ENCODE measurements around the gene DROSHA. TPM values are rescaled to one million over a fixed set of nuclear protein-coding genes. Genes with fewer than 3 reads are reported as not detected.

DROSHA gene
- total and polyA plus RNA-seq, 2 of the 4 experiments (the other 2 are of a cell fraction): 36.4 to 36.5 TPM

- Histone ChIP-seq H4K20me1 (ENCODE audit: insufficient read depth, low read length) (peaks cover 4% of the 10 kb centered on the region), H3K9me3 (ENCODE audit: control insufficient read depth, insufficient read depth, low read length) (no peaks in the 10 kb centered on the region), H2AK9ac (replicated peaks; ENCODE audit: low read depth, low read length, poor library complexity) (peak overlapping the region; percentile 30), H3K4me2 (ENCODE audit: low read depth, low read length) (peak overlapping the region; percentile 93), H2AFZ (replicated peaks; ENCODE audit: low read length, poor library complexity) (no peak overlapping the region), H3K18ac (ENCODE audit: low read depth, low read length) (no peak overlapping the region), H3K36me3 (ENCODE audit: control insufficient read depth, insufficient read depth, low read length) (peaks cover 26% of the 10 kb centered on the region), H3K9ac (ENCODE audit: low read depth, low read length) (peak overlapping the region; percentile 87; the same call in 1 of the 2 replicates), H3K79me1 (ENCODE audit: low read depth in 1 of 2, low read length in 2 of 2) (peaks cover 53 to 66% of the 10 kb centered on the region in 2 experiments), H2BK120ac (ENCODE audit: low read depth, low read length) (no peak overlapping the region), H3K4ac (ENCODE audit: low read depth, low read length) (no peak overlapping the region), H3K4me3 (ENCODE audit: insufficient read depth, low read depth, low read length) (peak overlapping the region; percentile 62), H3K14ac (replicated peaks; ENCODE audit: low read depth, low read length) (0 out of 2 replicates have a peak overlapping the region, but pooled peaks have one; percentile 46), H4K5ac (ENCODE audit: low read depth, low read length) (no peak overlapping the region), H3K23ac (ENCODE audit: low read depth, low read length) (peak overlapping the region; percentile 3; the same call in 1 of the 2 replicates), H3K27me3 (ENCODE audit: control insufficient read depth, insufficient read depth, low read length) (no peaks in the 10 kb centered on the region), H2BK15ac (ENCODE audit: low read depth, low read length) (no peak overlapping the region), H4K91ac (ENCODE audit: insufficient read depth, low read depth, low read length) (no peak overlapping the region), H3K56ac (ENCODE audit: extremely low read depth, insufficient read depth, low read length) (0 out of 2 replicates have a peak overlapping the region, but pooled peaks have one; percentile 14), H4K8ac (ENCODE audit: low read depth in 2 of 2, low read length in 2 of 2) (peak overlapping the region in 1 of 2 experiments; percentile 62; a peak in 2 of 4 replicates), H2AK5ac (ENCODE audit: low read depth, low read length) (peak overlapping the region; percentile 72; the same call in 1 of the 2 replicates), H2BK20ac (ENCODE audit: low read depth, low read length) (no peak overlapping the region), H3K9me1 (ENCODE audit: insufficient read depth, low read length) (peaks cover 10% of the 10 kb centered on the region; the same call in 1 of the 2 replicates), H2BK5ac (ENCODE audit: low read depth, low read length, poor library complexity, severe bottlenecking) (no peak overlapping the region), H3K4me1 (ENCODE audit: control insufficient read depth, insufficient read depth, low read length) (peaks cover 4% of the 10 kb centered on the region), H3K27ac (ENCODE audit: insufficient read depth, low read length) (no peak overlapping the region)
- ChIA-PET CTCF (interaction anchor here (1.2 kb wide), 1 partner anchor 12 kb away, joined by 3 read pairs; no protein-coding TSS in a partner anchor), POLR2A (ENCODE audit: unreplicated experiment) (no interaction called here)
- DNase-seq (no peak), ATAC-seq (ENCODE audit: low read depth) (no peak)
- in situ Hi-C loops (cut with MboI; ENCODE audit: low sequenced_read_pairs): no loop called here
- no CpG with 5 or more reads among the region's 9 CpGs for WGBS, 2 experiments (ENCODE audit: extremely low coverage in 2 of 2, insufficient read length in 1 of 2)
- BruUV-seq (replicated peaks): no TSS peak
- TF ChIP-seq MXI1 (IDR thresholded peaks at IDR 0.05; ENCODE audit: borderline replicate concordance, low read depth, low read length): no peak
- 0 out of 2 replicates have a peak, but pooled peaks have one; percentile 9 for TF ChIP-seq NFE2L2 (IDR thresholded peaks at IDR 0.05; ENCODE audit: low read depth, low read length)
- intact Hi-C loops (cut with micrococcal nuclease): no loop called here
- dilution Hi-C loops (cut with HindIII; ENCODE audit: low sequenced_read_pairs, unreplicated experiment): no loop called here
These were observed 1.2 kb downstream of the DROSHA start for GRCh38 chr5:31530541-31531265.
